GM21723 (cell line): ENCODE measurements around the gene PHRF1.

Experiments
- ATAC-seq: cut with Tn5 transposase; IDR thresholded peaks from one replicate; pipeline ENCODE4 v1.9.1; 2021; ENCODE audit warnings: mild to moderate bottlenecking, moderate library complexity; ENCODE audit not compliant: unreplicated experiment

PHRF1 gene

DNA sequence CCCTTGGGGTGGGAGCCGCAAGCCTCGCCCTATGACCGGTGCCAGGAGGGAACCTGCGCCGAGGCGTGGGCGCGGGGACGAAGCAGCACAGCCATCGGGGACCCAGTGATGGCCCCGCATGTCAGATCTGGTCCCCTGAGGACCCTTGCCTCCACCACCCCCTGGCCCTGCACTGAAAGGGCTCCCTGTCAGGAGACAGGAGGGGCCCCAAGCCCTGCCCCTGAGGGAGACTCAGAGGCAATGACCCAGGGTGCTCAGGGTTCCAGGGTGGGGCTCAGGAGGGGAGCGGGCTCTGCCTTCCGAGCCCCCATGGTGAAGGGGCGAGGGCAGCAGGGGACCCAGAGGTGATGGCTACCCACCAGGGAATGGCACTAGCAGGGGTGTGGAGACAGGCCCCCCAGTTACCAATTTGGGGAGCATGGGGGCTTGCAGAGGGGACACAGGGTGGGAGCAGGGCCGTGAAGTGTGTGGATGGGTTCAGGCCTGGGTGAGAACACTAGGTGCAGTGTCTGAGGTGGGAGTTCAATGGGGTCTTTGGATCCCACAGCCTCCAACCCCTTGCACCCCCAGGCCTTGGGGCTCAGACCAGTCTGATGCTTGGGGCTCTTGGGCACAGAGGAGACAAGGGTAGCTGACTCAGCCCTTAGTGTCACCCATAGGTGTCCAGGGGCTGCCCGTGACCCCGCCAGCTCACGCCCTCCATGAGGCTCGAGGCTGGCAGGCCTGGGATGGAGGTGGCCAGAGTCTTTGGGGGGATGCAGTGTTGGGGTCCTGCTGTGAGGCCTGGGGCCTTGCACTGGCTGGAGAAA is 38.4 kb upstream of the PHRF1 start:
- ATAC-seq: no peak

DNA sequence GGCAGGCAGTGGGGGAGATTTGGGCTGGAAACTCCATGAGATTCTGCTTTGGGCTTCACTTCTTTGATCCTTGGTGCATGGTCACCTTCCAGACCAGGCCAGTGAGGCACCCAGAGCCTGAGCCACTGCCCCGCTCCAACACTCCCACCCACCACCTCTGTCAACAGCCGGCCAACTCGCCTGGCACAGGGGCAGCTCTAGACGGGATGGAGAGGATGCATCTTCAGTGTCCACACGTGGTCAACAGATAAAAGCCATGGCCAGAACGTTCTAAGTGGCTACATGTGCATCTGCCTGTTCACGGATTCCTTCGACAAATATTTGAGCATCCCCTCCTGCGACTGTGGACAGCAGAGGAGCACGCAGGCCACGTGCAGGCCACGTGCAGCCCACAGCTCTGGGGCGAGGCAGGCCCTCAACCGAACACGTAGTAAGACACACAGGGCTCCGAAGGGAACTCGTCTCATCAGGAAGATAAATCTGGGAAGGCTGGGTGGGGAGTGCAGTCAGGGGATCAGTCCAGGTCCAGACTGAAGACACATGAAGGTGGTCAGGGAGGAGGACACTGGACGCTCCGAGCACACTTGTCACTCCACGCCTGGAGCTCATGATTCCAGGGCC is 37.7 kb upstream of the PHRF1 start:
- ATAC-seq: no peak

DNA sequence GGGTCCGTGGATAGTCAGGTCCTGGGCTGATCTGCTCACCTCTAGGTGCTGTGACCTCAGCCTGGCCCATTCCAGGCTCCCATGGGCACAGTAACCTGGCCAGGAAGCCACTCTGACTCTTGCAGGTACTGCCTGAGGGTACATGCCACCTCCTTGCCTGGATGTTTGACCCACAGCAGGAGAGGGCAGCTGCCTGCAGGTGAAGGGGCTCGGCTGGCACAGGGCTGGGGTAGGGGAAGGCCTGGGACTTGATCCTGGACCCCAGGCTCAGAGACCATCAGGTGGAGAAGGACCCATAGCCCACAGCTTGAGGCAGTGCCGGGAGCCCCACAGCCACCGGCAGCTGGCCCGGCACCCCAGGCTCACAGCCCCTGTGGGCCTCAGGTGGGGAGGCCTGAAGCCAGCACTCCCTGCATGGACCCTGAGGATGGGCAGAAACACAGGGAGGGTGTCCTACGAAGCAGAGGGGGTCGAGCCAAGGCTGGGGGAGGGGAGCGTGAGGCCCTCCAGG is 36.2 kb upstream of the PHRF1 start:
- ATAC-seq: no peak

DNA sequence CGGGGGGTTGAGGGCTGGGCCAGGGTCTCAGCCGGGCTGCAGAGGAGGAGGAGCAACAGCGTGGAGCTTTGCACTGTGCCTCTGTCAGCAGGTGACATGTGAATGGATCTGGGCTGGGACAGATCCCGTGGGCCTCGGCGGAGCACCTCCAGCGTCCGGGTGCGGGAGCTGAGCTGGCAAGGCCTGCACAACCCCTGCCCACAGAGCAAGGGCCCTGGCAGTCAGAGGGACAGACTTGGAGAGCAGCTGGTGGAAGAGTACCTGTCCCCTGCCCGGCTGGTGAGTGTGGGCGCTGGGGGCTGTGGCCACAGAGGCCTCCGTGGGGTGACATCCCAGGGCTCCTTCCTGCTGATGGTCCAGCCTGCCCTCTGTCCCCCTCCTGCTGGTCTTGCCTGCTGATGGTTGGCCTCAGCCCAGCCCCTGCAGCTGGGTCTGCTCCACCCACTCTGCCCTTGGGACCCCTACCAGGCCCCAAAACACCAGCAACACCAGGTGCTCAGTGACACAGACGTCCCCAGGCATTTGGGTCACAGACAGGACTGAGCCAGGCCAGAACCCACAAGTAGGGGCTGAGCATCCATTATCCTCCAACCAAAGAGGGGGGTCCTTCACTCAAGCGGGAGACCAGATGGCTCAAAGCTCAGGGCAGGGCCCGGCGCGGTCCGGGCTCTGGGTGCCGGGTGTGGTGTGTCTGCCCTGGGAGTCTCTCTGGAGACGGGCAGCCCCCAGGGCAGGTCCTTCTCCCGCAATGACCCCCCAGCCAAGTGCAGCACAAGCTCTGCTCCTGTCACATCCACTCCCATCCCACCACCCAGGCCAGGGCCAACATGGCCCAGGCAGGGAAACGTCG is 35.5 kb upstream of the PHRF1 start:
- no peak for ATAC-seq

DNA sequence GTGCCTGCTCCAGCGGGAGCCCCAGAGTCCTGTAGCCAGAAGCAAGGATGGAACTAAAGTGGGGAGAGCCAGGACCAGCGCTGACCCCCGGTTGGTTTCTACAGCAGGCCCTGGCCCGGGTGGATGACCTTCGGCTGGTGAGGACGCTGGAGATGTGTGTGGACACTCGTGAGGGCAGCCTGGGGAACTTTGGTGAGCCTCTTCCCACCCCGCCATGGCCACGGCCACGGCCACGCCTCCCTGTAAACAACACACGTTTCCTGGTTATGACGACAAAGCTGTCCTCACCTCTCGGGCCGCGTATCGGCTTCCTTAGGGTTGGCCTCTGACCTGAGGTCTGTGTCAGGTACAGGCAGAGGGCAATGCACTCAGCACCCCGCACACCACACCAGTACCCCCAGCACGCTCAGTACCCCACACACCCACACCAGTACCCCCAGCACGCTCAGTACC is 34.8 kb upstream of the PHRF1 start:
- ATAC-seq: no peak

DNA sequence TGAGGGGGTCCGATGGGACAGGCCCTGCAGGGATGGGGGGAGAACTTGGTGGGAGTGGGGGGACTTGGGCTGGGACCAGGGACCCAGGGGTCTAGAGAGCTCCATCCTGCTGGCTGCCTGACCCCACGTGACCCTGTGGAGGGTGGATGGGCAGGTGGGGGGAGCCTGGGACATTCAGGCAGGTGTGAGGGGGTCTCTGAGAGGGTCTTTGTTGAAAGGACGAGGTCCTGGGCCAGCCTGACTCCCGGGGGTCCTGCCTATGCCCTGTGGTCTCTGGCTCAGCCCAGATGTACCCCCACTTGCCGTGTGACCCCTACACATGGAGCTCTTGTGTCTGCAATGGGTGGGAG is 31.5 kb upstream of the PHRF1 start:
- no peak for ATAC-seq

DNA sequence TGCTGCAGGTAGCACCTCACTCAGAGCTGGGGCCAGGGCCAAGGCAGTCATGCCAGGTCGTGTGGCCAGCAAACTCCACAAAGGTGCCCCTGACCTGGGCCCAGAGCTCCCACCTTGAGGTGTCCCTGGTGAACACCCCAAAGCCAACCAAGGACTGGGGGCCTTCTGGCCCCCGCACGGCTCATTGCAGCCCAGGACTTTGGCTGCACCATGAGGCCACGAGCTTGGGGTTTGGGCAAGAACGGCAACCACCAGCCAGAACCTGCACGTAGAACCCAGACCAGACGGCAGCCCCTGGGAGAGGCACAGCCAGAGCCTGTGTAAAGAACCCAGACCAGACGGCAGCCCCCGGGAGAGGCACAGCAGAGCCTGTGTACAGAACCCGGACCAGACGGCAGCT is 31.1 kb upstream of the PHRF1 start:
- no peak for ATAC-seq

DNA sequence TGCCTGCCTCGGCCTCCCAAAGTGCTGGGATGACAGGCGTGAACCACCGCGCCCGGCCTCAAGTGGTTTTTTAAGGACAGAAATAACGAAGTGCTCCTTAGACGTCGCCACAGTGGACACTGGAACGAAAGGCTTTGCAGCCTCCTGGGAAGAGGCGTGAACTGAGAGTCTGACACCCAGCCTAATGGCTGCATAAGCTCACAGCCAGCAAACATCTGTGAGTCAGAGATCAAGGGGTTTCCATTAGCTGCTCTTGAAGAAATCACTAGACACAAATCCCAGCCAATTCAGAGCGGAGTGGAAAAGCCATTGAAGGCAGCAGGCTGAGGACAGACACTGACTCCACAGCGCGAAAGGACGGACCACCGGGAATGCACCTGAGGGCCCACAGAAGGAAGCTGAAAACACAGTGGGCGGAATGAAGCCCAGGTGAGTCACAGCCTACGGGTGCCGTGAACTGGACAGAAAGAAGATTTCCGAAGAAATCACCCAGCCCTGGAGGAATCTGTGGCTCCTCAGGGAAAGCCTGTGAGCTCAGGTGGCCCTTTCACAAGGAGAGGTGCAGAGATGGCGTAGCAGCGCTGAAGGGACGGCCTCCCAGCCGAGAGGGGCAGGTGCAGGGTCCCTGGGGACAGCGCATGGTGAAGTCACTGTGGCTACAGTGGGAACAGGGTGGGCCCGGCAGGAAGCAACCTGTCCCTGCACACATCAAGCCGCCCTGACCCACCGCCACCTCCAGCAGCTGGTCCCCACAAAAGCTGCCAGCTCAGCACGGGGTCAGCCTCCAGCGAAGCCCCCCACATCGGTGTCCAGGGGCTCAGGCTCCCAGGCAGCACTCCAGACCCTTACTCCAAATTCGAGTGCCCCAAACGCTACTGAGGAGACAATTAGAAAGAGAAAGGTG is 27.3 kb upstream of the PHRF1 start:
- ATAC-seq: no peak

DNA sequence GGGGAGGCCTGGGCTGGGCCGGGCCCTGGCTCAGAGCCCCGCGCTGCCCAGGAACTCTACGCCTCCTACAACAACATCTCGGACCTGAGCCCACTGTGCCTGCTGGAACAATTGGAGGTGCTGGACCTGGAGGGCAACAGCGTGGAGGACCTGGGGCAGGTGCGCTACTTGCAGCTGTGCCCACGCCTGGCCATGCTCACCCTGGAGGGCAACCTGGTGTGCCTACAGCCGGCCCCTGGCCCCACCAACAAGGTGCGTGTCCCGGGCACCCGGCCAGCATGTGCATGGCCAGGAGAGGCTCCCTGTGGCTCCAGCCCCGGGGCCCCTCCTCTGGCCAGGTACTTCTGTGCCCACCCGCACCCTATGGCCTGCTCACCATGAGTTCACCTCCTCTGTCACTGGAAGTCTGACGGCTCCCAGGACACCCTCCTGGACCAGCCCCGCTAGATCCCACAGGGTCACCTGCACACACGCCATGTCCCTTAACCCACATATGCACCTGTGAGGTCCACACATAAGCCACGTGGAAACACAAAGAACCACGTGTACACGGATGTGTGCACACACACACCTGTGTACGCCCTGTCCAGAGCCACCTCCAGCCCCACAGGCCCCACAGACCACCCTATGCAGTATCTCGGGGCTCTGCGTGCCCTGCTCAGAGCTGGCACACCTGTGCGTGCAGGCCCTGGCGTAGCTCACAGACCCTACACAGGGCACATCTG is 26.1 kb upstream of the PHRF1 start:
- ATAC-seq: no peak

DNA sequence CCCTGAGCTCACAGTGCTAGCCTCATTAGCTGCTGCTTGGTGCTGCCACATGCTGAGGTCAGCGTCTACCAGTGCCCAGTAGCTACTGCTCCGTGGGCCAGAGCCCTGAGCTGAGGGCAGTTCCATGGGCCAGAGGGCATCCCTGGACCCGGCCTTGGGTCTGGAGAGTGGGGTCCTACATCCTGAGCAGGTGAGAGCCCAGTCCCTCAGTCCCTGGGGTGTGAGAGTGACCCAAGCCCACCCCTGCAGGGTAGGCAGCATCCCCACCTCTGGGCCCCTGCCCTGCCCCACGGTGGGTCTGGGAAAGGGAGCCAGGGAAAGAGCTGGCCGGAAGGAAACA is 25.6 kb upstream of the PHRF1 start:
- ATAC-seq: no peak

DNA sequence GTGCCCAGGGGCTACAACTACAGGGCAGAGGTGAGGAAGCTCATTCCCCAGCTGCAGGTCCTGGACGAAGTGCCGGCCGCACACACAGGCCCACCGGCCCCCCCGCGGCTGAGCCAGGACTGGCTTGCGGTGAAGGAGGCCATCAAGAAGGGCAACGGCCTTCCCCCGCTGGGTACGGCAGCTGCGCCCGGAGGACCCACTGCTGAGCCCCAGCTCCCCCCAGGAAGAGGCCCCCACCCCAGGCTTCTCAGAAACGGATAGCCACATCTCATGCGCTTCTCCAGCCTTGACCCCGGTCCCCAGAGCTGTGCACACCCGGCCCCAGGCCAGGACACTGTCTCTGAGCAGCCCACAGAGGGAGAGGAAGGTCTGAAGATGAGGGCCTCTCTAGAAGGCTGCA is 25.1 kb upstream of the PHRF1 start:
- no peak for ATAC-seq

DNA sequence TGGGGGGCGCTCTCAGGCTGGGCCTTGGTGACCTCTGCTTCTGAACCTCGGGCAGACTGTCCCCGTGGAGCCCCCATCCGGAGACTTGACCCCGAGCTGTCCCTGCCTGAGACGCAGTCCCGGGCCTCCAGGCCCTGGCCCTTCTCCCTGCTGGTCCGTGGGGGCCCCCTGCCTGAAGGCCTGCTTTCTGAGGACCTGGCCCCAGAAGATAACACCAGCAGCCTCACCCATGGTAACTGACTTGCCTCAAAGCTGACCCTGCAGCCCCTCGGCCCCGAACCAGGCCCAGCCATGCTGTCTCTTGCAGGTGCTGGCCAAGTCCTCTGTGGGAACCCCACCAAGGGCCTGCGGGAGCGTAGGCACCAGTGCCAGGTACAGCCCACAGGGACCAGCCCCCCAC is 24.7 kb upstream of the PHRF1 start:
- no peak for ATAC-seq

DNA sequence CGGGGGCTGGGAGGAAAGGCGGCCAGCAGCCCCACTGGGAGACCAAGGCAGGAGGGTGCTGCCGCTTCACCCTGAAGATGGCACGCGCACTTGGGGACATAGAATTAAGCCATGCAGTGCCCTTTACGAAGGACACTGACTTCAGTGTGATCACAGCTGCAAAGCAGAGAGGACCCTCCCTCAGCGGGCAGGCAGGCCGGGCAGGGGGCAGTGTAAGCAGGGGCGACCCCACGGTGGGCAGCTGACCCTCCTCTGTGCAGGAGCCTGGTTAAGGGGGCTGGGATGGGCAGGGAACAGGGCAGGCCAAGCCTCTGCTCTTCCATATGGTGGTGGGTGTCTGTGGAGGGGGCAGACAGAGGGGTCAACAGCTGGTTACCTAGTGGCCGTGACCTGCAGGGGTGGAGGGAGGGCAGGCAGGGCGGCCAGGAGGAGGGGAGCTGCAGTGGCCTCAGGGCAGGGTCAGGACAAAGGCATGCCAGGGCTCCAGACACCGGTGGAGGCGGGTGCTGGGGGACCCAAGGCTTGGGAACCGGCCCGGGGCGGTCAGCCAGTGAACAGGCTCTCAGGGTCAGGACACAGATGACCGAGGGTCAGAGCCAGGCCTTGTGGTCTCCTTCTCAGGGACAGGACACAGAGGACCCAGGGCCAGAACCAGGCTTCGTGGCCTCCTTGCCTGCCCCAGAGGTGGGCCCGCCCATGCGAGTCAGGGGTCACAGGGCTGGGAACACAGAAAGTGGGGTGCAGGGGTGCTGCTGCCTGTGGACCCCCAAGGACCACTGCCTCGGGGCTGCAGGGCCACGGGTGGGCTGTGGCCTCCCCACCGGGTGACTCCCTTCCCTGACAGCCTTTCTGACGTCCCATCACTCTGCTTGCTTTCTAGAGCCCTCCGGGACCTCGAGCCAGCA is 22.9 kb upstream of the PHRF1 start:
- ATAC-seq: no peak

DNA sequence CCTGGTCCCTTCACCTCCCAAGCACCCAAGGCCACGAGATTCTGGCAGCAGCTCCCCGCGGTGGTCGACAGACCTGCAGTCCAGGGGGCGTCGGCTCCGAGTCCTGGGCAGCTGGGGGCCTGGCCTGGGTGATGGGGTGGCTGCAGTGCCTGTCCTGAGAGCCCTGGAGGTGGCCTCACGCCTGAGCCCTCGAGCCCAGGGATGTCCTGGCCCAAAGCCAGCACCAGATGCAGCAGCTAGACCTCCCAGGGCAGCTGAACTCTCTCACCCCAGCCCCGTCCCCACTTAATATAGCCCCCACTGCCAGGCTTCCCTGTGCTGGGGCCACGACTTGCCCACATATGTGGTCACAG is 22.3 kb upstream of the PHRF1 start:
- no peak for ATAC-seq

DNA sequence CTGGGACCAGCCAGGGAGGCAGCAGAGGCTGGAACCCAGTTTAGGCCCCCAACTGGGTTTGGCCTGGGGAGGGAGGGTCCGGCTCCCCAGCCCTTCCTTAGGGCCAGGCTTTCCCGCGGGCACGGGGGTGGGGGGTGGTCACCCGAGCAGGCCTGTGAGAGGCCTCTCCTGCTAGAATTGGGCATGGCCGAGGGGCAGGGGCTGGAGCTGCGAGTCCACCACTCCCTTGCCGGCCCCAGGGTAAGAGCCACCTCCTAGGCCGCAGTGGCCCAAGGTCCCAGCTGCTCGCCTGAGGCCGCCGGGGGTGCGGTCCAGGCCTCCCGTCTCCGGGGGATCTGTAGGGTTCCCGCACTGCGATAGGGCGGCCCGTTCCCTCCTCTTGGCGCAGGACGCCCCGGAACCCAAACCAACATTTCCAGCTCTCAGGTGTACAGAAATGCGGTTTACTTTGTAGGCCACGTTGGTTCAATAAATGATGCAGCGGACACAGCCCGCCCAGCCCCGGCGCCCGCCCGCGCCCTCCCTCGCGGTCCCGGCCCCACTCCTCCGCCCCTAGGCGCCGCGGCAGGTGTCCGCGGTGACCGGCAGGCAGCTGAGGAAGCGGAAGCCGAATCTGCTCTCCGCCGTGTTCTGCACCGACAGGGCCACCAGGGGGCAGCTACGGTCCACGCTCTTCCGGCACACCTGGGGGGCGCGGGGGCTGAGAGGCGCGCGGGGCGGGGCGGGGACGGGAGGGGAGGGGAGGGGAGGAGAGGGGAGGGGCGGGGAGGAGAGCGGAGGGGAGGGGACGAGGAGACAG is 21.6 kb upstream of the PHRF1 start:
- ATAC-seq: no peak

DNA sequence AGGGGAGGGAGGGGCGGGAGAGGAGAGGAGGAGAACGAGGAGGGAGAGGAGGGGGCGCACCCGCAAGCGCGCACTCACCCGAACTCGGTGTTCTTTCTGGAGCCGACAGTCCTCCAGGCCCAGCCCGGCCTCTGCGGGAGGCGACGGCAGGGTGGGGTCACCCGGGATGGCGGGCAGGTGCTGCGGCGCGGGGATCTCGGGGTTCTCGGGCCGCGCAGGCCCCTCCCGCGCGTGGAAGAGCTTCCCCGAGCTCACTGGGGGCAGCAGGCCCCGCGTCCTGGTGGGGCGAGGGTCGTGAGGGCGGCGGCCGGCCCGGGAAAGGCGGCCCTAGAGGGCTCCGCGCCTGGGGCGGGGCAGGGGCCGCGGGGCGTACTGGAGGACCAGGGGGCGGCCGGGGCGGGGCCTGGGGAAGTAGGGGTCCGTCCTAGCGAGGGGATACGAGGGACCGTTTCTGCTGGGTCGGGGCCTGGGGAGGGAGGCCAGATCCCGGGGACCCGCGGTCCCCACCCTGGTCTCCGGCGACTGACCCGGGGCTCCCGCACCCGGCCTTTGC is 21.0 kb upstream of the PHRF1 start:
- no peak for ATAC-seq

DNA sequence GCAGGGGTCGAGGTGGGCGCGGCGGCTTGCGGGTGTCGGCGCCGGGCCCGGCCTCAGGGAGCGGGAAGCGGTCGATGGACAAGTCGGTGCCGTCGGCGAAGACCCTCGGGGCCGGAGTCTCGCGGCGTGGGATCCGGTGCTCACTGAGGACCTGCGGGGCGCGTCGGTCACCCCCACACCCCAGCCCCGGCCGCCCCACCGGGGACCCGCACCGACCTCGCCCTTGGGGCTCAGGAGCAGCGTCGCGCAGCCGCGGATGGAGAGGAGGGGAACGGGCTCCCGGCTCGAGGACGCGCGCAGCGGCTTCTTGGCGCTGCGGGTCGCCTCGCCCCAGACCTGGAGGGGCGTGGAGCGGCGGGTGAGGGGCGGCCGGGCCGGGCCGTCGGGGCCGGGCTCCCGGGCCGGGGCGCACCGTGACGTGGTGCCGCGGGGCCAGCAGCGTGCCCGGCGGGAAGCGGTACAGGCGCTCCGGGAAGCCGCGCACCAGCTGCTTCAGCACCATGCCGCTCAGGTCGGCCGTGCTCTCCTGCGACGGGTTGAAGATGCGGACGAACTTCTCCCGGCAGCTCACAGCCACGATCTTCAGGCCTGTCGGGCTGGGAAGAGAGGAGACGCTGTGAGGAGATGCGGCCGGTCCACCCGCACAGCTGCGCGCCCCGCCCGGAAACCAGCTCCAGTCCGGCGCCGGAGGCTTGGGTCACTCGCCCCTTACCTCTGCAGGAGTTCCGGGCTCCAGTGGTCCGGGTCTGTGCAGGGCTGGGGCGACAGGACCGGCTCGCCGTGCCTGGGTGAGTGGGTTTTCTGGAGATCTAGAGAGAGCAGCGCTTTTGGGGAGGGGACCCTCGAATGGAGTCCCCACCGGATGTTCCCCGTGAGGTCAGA is 20.2 kb upstream of the PHRF1 start:
- ATAC-seq: no peak
